Kidney (tissue), 14 donors: ENCODE measurements around the gene LMNTD1. TPM values are rescaled to one million over a fixed set of nuclear protein-coding genes. Genes with fewer than 3 reads are reported as not detected.
A peak's percentile ranks its signal among the peaks of the same experiment; 100 is the strongest.

Experiments used
- DNase-seq, 5 donors: peaks; one replicate each; pipeline ENCODE4 v3.0.0-alpha.2; 2013 to 2020
- FAIRE-seq: peaks from 2 replicates; lab custom pipeline; 2012; peaks lifted over from hg19 to GRCh38; lab: Jason Lieb, UNC
- H3K27ac ChIP-seq, 2 donors: one replicate each; pipeline ENCODE4 v1.7.0; 2013; ENCODE audit warnings: low read depth in 2 of 2, low read length in 2 of 2, inconsistent platforms in 1 of 2
- H3K27me3 ChIP-seq: one replicate; pipeline ENCODE4 v1.7.1; 2013; ENCODE audit warnings: low read length, inconsistent platforms; ENCODE audit not compliant: control insufficient read depth, insufficient read depth
- H3K36me3 ChIP-seq, 3 donors: one replicate each; pipeline versions ENCODE4 v1.7.0 to v1.7.1; 2013; ENCODE audit warnings: low read length in 3 of 3, control low read depth in 1 of 3, inconsistent platforms in 1 of 3; ENCODE audit not compliant: insufficient read depth in 3 of 3, control insufficient read depth in 2 of 3
- H3K4me1 ChIP-seq, 3 donors: one replicate each; pipeline versions ENCODE4 v1.7.0 to v1.7.1; 2013; ENCODE audit warnings: low read length in 3 of 3, inconsistent platforms in 1 of 3, low read depth in 1 of 3; ENCODE audit not compliant: control insufficient read depth in 2 of 3, insufficient read depth in 2 of 3
- H3K4me3 ChIP-seq, 3 donors: one replicate each; pipeline versions ENCODE4 v1.7.0 to v1.8.1; 2013; ENCODE audit warnings: low read length in 3 of 3, control low read depth in 1 of 3, inconsistent platforms in 1 of 3
- H3K9ac ChIP-seq, 3 donors: one replicate each; pipeline versions ENCODE4 v1.7.0 to v1.7.1; 2013; ENCODE audit warnings: low read length in 3 of 3, control low read depth in 1 of 3, inconsistent platforms in 1 of 3
- H3K9me3 ChIP-seq, 3 donors: one replicate each; pipeline versions ENCODE4 v1.7.0 to v1.7.1; 2013; ENCODE audit warnings: low read length in 3 of 3, control low read depth in 1 of 3, inconsistent platforms in 1 of 3; ENCODE audit not compliant: control insufficient read depth in 2 of 3, insufficient read depth in 1 of 3
- CTCF ChIP-seq: IDR thresholded peaks from 3 replicates; pipeline ENCODE4 v1.5.1; 2012; ENCODE audit warnings: mild to moderate bottlenecking, moderate library complexity, borderline replicate concordance; ENCODE audit not compliant: insufficient read depth; ENCODE audit errors: extremely low read depth
- intact Hi-C: fragments of 100-400 bp; cut with DNase I; formaldehyde crosslinking; loops from one replicate; pipeline ENCODE4 v1.11.1; 2022
- polyA plus RNA-seq: library from polyadenylated mRNA; stranded (reverse); fragments of 350-450 nt; fragmentation: Illumina TruSeq; extraction: RNeasy Lipid Tissue Mini Kit (QIAGEN cat#74804); gene quantifications from one replicate; pipeline ENCODE4 v1.2.3, GENCODE V29; 2014; ENCODE audit warnings: low read depth, low replicate concordance; ENCODE audit not compliant: insufficient read depth
- total RNA-seq: library from RNA; stranded (reverse); fragmentation: NEBNext Ultra II Directional; extraction: Animal tissue kit (Norgen Biotek cat#: 25700); gene quantifications from one replicate; pipeline ENCODE4 v1.2.1, GENCODE V29; 2021
- donor health status: control.
- donor health status: control.
- donor health status: control.
- donor health status: control.
- donor health status: control.
- donor health status: DM: yes; HTN: yes; CAD: no.
- donor health status: Normal renal cell carcinoma (clear cell type).

The LMNTD1 gene
- total and polyA plus RNA-seq, 2 donors from 2014 or later, result not detected

DNA sequence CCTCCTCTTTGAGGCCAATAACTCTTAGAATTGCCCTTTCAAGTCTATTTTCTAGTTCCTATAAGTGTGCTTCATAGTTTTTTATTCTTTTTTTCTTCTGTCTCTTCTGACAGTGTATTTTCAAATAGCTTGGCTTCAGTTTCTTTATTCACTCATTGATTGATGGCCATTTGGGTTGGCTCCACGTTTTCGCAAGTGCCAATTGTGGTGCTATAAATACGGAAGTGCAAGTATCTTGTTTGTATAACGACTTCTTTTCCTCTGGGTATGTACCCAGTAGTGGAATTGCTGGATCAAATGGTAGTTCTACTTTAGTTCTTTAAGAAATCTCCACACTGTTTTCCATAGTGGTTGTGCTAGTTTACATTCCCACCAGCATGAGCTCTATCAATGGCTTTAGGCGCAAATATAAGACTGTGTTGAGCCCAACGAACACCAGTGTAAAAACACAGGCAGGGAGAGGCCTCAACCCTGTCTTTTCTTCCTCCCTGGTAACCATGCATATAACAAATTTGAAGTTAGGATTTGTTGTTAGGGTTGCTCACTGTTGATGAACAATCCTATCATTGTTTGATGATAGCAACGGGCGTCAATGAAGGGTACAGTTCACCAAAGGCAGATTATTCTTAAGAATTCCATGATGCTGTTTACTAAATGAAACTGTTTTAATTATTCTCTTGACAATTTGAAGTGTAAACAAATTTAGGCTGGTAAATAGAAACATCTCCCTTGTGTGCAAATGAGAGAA lies 13.3 kb upstream of the LMNTD1 start:
- Histone ChIP-seq H3K9ac (no peak overlapping the region), H3K36me3 (no peaks in the 10 kb centered on the region), H3K9me3 (no peaks in the 10 kb centered on the region), H3K27ac (no peak overlapping the region), H3K27me3 (no peaks in the 10 kb centered on the region), H3K4me3 (no peak overlapping the region), H3K4me1 (no peaks in the 10 kb centered on the region)
- intact Hi-C loops, result no loop called here
- no peak for TF ChIP-seq CTCF
- DNase-seq (no peak), FAIRE-seq (no peak)

DNA sequence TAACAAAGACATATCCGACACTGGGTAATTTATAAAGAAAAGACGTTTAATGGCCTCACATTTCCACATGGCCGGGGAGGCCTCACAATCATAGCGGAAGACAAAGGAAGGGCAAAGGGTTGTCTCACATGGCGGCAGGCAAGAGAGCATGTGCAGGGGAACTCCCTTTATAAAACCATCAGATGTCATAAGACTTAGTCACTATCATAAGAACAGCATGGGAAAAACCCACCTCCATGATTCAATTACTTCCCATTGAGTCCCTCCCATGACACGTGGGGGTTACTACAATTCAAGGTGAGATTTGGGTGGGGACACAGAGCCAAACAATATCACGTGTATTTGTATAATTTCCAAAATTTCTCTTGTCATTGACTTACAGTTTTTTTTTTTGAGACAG lies 5.5 kb upstream of the LMNTD1 start:
- intact Hi-C loops, result no loop called here
- no peaks in the 10 kb centered on the region for H3K27me3 ChIP-seq
- H3K9ac ChIP-seq, result no peak overlapping the region
- no peak for TF ChIP-seq CTCF
- DNase-seq (no peak), FAIRE-seq (no peak)
- H3K4me3 ChIP-seq, result no peak overlapping the region
- H3K9me3 ChIP-seq, result no peaks in the 10 kb centered on the region
- no peaks in the 10 kb centered on the region for H3K36me3 ChIP-seq
- no peak overlapping the region for H3K27ac ChIP-seq
- H3K4me1 ChIP-seq, result no peaks in the 10 kb centered on the region

DNA sequence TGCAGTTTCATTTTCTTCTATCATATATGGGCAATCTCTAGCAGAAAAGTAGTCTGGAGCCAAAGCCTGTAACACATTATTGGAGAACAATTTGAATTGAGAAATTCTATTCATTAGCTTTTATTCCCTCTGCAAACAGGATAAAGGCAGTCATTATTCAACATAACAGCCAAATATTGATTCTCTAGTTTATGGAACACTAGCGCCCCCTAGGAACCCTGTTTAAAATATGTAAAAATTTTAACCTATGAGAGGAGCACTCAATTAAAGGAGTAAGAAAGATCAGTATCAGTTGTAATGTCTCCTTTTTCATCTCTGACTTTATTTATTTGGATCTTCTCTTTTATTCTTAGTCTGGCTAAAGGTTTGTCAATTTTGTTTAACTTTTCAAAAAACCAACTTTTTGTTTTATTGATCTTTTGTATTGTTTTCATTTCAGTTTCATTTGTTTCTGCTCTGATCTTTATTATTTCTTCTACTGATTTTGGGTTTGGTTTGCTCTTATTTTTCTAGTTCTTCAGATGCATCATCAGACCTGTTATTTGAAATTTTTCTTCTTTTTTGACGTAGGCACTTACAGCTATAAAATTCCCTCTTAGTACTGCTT lies 4.8 kb upstream of the LMNTD1 start:
- H3K4me3 ChIP-seq, result no peak overlapping the region
- H3K9ac ChIP-seq, result no peak overlapping the region
- no peaks in the 10 kb centered on the region for H3K4me1 ChIP-seq
- DNase-seq, result peak in 1 of 5 donors; percentile 23
- no peak overlapping the region for H3K27ac ChIP-seq
- H3K9me3 ChIP-seq, result no peaks in the 10 kb centered on the region
- H3K36me3 ChIP-seq, result no peaks in the 10 kb centered on the region
- H3K27me3 ChIP-seq, result no peaks in the 10 kb centered on the region
- intact Hi-C loops, result no loop called here
- peak; percentile 79 for FAIRE-seq
- peak; percentile 38 for TF ChIP-seq CTCF
